Spleen (tissue), 11 donors: ENCODE measurements around the gene SNX8. TPM values are rescaled to one million over a fixed set of nuclear protein-coding genes. Genes with fewer than 3 reads are reported as not detected.
A peak's percentile ranks its signal among the peaks of the same experiment; 100 is the strongest.
"Not testable (repeated sequence)": the region's sequence is repeated elsewhere in the genome, so short reads cannot be mapped to it uniquely, and the experiment has no call there.

Experiments used
- DNase-seq: peaks from one replicate; pipeline ENCODE4 v3.0.0-alpha.2; 2020
- H3K27ac ChIP-seq, 8 donors: fragments of 200-600 bp; sonication (generic) in 7 of 8; 1 replicate in 4 of 8; 2 replicates in 4 of 8; pipeline versions ENCODE4 v1.5.0 to v1.8.0; 2016 to 2021; ENCODE audit warnings: inconsistent platforms in 4 of 8, mild to moderate bottlenecking in 4 of 8, moderate library complexity in 1 of 8
- H3K27me3 ChIP-seq, 7 donors: fragments of 200-600 bp; sonication (generic) in 6 of 7; replicated peaks in 1 of 7; 1 replicate in 4 of 7; 2 replicates in 3 of 7; pipeline versions ENCODE4 v1.5.0 to v1.8.0; 2016 to 2021; ENCODE audit warnings: inconsistent platforms in 3 of 7, mild to moderate bottlenecking in 1 of 7
- H3K36me3 ChIP-seq, 6 donors: fragments of 200-600 bp; sonication (generic) in 5 of 6; 1 replicate in 4 of 6; 2 replicates in 2 of 6; pipeline versions ENCODE4 v1.5.0 to v1.8.0; 2016 to 2021; ENCODE audit warnings: inconsistent platforms in 2 of 6
- H3K4me1 ChIP-seq, 6 donors: fragments of 200-600 bp; sonication (generic) in 5 of 6; 1 replicate in 3 of 6; 2 replicates in 3 of 6; pipeline versions ENCODE4 v1.5.0 to v1.8.0; 2016 to 2021; ENCODE audit warnings: inconsistent platforms in 3 of 6
- H3K4me3 ChIP-seq, 8 donors: fragments of 200-600 bp; sonication (generic) in 7 of 8; 1 replicate in 4 of 8; 2 replicates in 4 of 8; pipeline versions ENCODE4 v1.5.0 to v1.8.0; 2016 to 2021; ENCODE audit warnings: inconsistent platforms in 4 of 8, mild to moderate bottlenecking in 4 of 8, moderate library complexity in 2 of 8
- H3K9me3 ChIP-seq, 8 donors: fragments of 200-600 bp; sonication (generic) in 7 of 8; 1 replicate in 4 of 8; 2 replicates in 4 of 8; pipeline versions ENCODE4 v1.5.0 to v1.8.0; 2016 to 2021; ENCODE audit warnings: inconsistent platforms in 4 of 8
- CTCF ChIP-seq, 11 experiments: fragments of 200-600 bp in 7 of 11; fragments of 450-650 bp in 4 of 11; sonication (generic) in 4 of 11; IDR thresholded peaks in 8 of 11; conservative IDR thresholded peaks in 3 of 11; 1 replicate in 7 of 11; 2 replicates in 4 of 11; pipeline versions ENCODE4 v1.4.0 to v1.8.0; 2016 to 2021; ENCODE audit warnings: antibody characterized with exemption in 11 of 11, inconsistent platforms in 4 of 11, mild to moderate bottlenecking in 1 of 11
- POLR2A ChIP-seq, 3 donors: fragments of 450-650 bp; IDR thresholded peaks; one replicate each; pipeline ENCODE4 v1.5.1; 2017; ENCODE audit warnings: antibody characterized with exemption in 3 of 3, mild to moderate bottlenecking in 1 of 3
- POLR2AphosphoS5 ChIP-seq, 3 donors: sonication (generic); formaldehyde crosslinking; IDR thresholded peaks; one replicate each; pipeline ENCODE4 v1.5.1; 2017; ENCODE audit warnings: antibody characterized with exemption in 3 of 3
- WGBS, 5 donors: extraction: QIAGEN DNeasy Blood & Tissue Kit in 3 of 5; methylation state at CpG; one replicate each; pipeline versions ENCODE4 v1.1.5 to v1.1.7; 2013 to 2018; 5-methylcytosine and 5-hydroxymethylcytosine counted together
- intact Hi-C: fragments of 100-400 bp; cut with DNase I; formaldehyde crosslinking; loops from one replicate; pipeline ENCODE4 v1.15.0; 2023; ENCODE audit warnings: low total_unique reads
- polyA plus RNA-seq, 3 donors: library from polyadenylated mRNA; stranded (reverse); fragments of 200-250 nt; gene quantifications; one replicate each; pipeline ENCODE4 v1.2.1, GENCODE V29; 2013
- total RNA-seq, 7 donors: library from RNA; depleted of rRNA in 3 of 7; stranded (reverse); fragments of >200 nt in 3 of 7; fragmentation: NEBNext Ultra II Directional in 4 of 7; extraction: Animal tissue kit (Norgen Biotek cat#: 25700) in 4 of 7; gene quantifications; one replicate each; pipeline versions ENCODE4 v1.1.0 to v1.2.1, GENCODE V29; 2016 to 2021
- donor health status: healthy with polysubstance abuse.
- donor health status: DM: no; HTN: no; CAD: no; lungs with moderate emphysema.
- donor health status: DM: no; HTN: no; CAD: no.
- donor health status: Bipolar disorder and iron deficiency.
- donor health status: healthy.
- donor health status: DM: no; HTN: no; CAD: no.
- donor health status: DM: yes; HTN: yes; CAD: no.

Gene SNX8
- total and polyA plus RNA-seq, 10 donors: 48.8 to 196 (median 86.8) TPM

GRCh38 chr7:2312267-2312929 is 1.8 kb downstream of the SNX8 start:
- Histone ChIP-seq H3K27ac (peak overlapping the region; percentile 46 to 98 (median 96)), H3K27me3 (no peaks in the 10 kb centered on the region), H3K9me3 (no peaks in the 10 kb centered on the region), H3K4me3 (peak overlapping the region; percentile 20 to 97 (median 83)), H3K36me3 (peaks cover 0 to 14% (median 2%) of the 10 kb centered on the region in 6 donors), H3K4me1 (peaks cover 19 to 82% (median 62%) of the 10 kb centered on the region in 6 donors)
- DNase-seq: no peak
- intact Hi-C loops: loop anchor here (5.0 kb wide), 1 partner anchor 65 kb away; no protein-coding TSS in a partner anchor
- 45 to 74% (median 68%) methylated on average over 17 of the region's 17 CpGs for WGBS, 5 donors
- TF ChIP-seq POLR2AphosphoS5 (IDR thresholded peaks at IDR 0.05) (peak in 2 of 3 donors; percentile 14 to 20), POLR2A (IDR thresholded peaks at IDR 0.05) (peak in 1 of 3 donors; percentile 11), CTCF (IDR thresholded peaks at IDR 0.05 in 8 of 11, conservative IDR thresholded peaks at IDR 0.05 in 3 of 11) (no peak)

- H3K27me3 ChIP-seq: no peaks in the 10 kb centered on the region
- WGBS, 5 donors: 74 to 88% (median 83%) methylated on average over 20 of the region's 20 CpGs
- H3K9me3 ChIP-seq: no peaks in the 10 kb centered on the region
- intact Hi-C loops: loop anchor here (5.0 kb wide), 1 partner anchor 63 kb away; no protein-coding TSS in a partner anchor
- DNase-seq: no peak
- peaks cover 0 to 14% (median 2%) of the 10 kb centered on the region in 6 donors for H3K36me3 ChIP-seq
- peak overlapping the region in 2 of 8 donors; percentile 72 to 97 for H3K4me3 ChIP-seq
- H3K4me1 ChIP-seq: peaks cover 19 to 95% (median 79%) of the 10 kb centered on the region in 6 donors
- no peak for TF ChIP-seq CTCF (IDR thresholded peaks at IDR 0.05 in 8 of 11, conservative IDR thresholded peaks at IDR 0.05 in 3 of 11)
- no peak for TF ChIP-seq POLR2A (IDR thresholded peaks at IDR 0.05)
- no peak for TF ChIP-seq POLR2AphosphoS5 (IDR thresholded peaks at IDR 0.05)
- peak overlapping the region; percentile 53 to 98 (median 95) for H3K27ac ChIP-seq
These were observed 4.3 kb downstream of the SNX8 start for GRCh38 chr7:2309889-2310331.

- intact Hi-C loops: no loop called here
- peak in 1 of 3 donors; percentile 29 for TF ChIP-seq POLR2AphosphoS5 (IDR thresholded peaks at IDR 0.05)
- TF ChIP-seq POLR2A (IDR thresholded peaks at IDR 0.05): no peak
These were observed 6.5 kb downstream of the SNX8 start for GRCh38 chr7:2307690-2308107.

GRCh38 chr7:2306688-2307087 is 7.6 kb downstream of the SNX8 start:
- WGBS, 5 donors: 64 to 80% (median 75%) methylated on average over 6 of the region's 6 CpGs
- DNase-seq: no peak
- Histone ChIP-seq H3K36me3 (peaks cover 0 to 14% (median 2%) of the 10 kb centered on the region in 6 donors), H3K9me3 (no peaks in the 10 kb centered on the region), H3K27me3 (no peaks in the 10 kb centered on the region), H3K4me3 (peak overlapping the region in 6 of 8 donors; percentile 15 to 64 (median 26)), H3K27ac (peak overlapping the region in 7 of 8 donors; percentile 41 to 98 (median 95)), H3K4me1 (peaks cover 19 to 82% (median 63%) of the 10 kb centered on the region in 6 donors)
- intact Hi-C loops: no loop called here
- TF ChIP-seq CTCF (IDR thresholded peaks at IDR 0.05 in 8 of 11, conservative IDR thresholded peaks at IDR 0.05 in 3 of 11) (no peak), POLR2AphosphoS5 (IDR thresholded peaks at IDR 0.05) (no peak), POLR2A (IDR thresholded peaks at IDR 0.05) (no peak)

More at GRCh38 chr7:2307690-2308107, 6.5 kb downstream of the SNX8 start:
- DNase-seq: no peak
- peaks cover 0 to 14% (median 2%) of the 10 kb centered on the region in 6 donors for H3K36me3 ChIP-seq
- peak overlapping the region in 7 of 8 donors; percentile 41 to 98 (median 95) for H3K27ac ChIP-seq
- 27 to 35% (median 32%) methylated on average over 7 of the region's 7 CpGs for WGBS, 5 donors
- H3K9me3 ChIP-seq: no peaks in the 10 kb centered on the region
- H3K4me1 ChIP-seq: peaks cover 19 to 88% (median 69%) of the 10 kb centered on the region in 6 donors
- no peaks in the 10 kb centered on the region for H3K27me3 ChIP-seq
- peak overlapping the region in 5 of 8 donors; percentile 15 to 64 (median 26) for H3K4me3 ChIP-seq

- Histone ChIP-seq H3K36me3 (peaks cover 0 to 14% (median 2%) of the 10 kb centered on the region in 6 donors), H3K27ac (peak overlapping the region; percentile 28 to 98 (median 84)), H3K4me1 (peaks cover 13 to 82% (median 65%) of the 10 kb centered on the region in 6 donors), H3K4me3 (peak overlapping the region in 4 of 8 donors; percentile 9 to 64 (median 30))
- H3K9me3 ChIP-seq, intact Hi-C loops, H3K27me3 ChIP-seq, DNase-seq: not testable (repeated sequence)
- 86 to 90% (median 89%) methylated on average over 6 of the region's 6 CpGs for WGBS, 5 donors
These were observed 9.0 kb downstream of the SNX8 start for GRCh38 chr7:2305258-2305657.

GRCh38 chr7:2303520-2303919 is 10.7 kb downstream of the SNX8 start:
- H3K27me3 ChIP-seq, H3K9me3 ChIP-seq, DNase-seq, H3K36me3 ChIP-seq, intact Hi-C loops: not testable (repeated sequence)
- Histone ChIP-seq H3K4me1 (peaks cover 23 to 82% (median 69%) of the 10 kb centered on the region in 6 donors), H3K4me3 (peak overlapping the region in 1 of 8 donors; percentile 19), H3K27ac (peak overlapping the region in 7 of 8 donors; percentile 65 to 98 (median 95))
- 70 to 82% (median 77%) methylated on average over 6 to 7 of the region's 7 CpGs for WGBS, 5 donors

GRCh38 chr7:2302743-2303397 is 11.4 kb downstream of the SNX8 start:
- intact Hi-C loops, H3K27me3 ChIP-seq, H3K9me3 ChIP-seq, DNase-seq, H3K36me3 ChIP-seq: not testable (repeated sequence)
- H3K27ac ChIP-seq: peak overlapping the region in 7 of 8 donors; percentile 26 to 98 (median 95)
- 63 to 100% (median 90%) methylated on average over 1 to 48 of the region's 55 CpGs for WGBS, 5 donors
- peak overlapping the region in 1 of 8 donors; percentile 19 for H3K4me3 ChIP-seq
- H3K4me1 ChIP-seq: peaks cover 17 to 82% (median 68%) of the 10 kb centered on the region in 6 donors
